AG09319 (cell line): ENCODE data around the gene SP140L.
"Not testable (repeated sequence)": the region's sequence is repeated elsewhere in the genome, so short reads cannot be mapped to it uniquely, and the experiment has no call there.

Experiments used
- DNase-seq: peaks from one replicate; pipeline ENCODE4 v3.0.0-alpha.2; 2010; ENCODE audit warnings: low read depth; ENCODE audit errors: extremely low read depth
- TF ChIP-seq, protein P1 (sequence below): IDR thresholded peaks from 2 replicates; pipeline ENCODE4 v1.5.1; 2011; ENCODE audit warnings: low read depth, mild to moderate bottlenecking, inconsistent platforms, low read length, moderate library complexity

The SP140L gene

GRCh38 chr2:230394301-230394700 lies 67.3 kb downstream of the SP140L start:
- no peak for DNase-seq
- TF ChIP-seq, protein P1, sequence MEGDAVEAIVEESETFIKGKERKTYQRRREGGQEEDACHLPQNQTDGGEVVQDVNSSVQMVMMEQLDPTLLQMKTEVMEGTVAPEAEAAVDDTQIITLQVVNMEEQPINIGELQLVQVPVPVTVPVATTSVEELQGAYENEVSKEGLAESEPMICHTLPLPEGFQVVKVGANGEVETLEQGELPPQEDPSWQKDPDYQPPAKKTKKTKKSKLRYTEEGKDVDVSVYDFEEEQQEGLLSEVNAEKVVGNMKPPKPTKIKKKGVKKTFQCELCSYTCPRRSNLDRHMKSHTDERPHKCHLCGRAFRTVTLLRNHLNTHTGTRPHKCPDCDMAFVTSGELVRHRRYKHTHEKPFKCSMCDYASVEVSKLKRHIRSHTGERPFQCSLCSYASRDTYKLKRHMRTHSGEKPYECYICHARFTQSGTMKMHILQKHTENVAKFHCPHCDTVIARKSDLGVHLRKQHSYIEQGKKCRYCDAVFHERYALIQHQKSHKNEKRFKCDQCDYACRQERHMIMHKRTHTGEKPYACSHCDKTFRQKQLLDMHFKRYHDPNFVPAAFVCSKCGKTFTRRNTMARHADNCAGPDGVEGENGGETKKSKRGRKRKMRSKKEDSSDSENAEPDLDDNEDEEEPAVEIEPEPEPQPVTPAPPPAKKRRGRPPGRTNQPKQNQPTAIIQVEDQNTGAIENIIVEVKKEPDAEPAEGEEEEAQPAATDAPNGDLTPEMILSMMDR, result no peak

GRCh38 chr2:230398698-230399097 lies 71.7 kb downstream of the SP140L start:
- DNase-seq, result not testable (repeated sequence)

DNA sequence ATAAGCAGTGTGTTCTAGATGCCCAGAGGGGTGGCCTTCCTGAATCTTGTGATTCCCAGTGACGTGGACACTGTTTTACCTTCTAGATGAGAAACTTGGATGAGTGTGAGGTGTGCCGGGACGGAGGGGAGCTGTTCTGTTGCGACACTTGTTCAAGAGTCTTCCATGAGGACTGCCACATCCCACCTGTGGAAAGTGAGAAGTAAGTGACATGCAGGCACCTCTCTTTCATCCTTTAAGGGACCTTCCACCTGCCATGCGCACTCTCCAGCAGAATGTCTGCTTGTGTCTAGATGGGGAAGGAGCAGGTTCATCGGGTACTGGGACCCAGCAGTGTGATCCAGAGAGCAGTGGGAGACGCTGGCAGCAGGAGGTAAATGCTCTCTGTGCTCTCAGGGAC lies 73.0 kb downstream of the SP140L start:
- DNase-seq, result no peak
- TF ChIP-seq, protein P1, result no peak

GRCh38 chr2:230400454-230400853 lies 73.5 kb downstream of the SP140L start:
- DNase-seq, result no peak
- TF ChIP-seq, protein P1, result no peak

DNA sequence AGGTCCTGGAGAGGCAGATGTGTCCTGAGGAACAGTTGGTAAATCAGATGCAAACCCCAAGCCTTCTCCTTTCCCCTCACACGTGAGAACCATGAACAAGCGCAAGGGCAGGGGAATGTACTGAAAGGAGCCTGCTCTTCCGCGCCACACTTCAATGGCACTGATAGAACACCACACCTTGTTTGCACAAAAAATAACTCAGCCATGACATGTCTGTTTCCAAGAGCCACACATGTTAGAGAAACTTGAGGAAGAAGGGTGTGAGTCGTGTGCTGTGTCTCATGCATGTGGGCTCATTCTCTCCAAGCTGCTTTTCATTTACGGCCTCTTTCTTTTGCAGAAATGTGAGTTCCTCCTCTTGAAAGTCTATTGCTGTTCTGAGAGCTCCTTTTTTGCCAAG lies 74.0 kb downstream of the SP140L start:
- DNase-seq, result not testable (repeated sequence)

DNA sequence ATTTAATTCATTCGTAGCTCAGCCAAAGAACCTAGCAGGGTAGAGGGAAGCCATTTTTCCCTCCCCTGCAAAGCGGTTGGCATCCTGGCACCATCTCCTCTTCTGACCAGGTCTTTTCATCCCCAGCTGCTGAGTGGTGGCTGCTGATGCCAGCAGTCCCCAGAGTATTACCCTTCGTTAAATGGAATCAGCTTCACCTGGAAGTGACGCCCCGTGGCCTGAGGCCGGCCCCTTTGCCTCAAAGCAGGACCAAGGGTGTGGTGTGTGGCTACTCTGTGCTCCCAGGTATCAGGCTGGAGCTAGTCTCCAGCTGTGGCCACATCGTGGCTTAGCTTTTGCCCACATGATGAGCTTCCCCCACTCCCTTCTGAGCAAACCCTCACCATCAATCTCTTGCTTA lies 76.8 kb downstream of the SP140L start:
- no peak for DNase-seq
- TF ChIP-seq, protein P1, result no peak

- TF ChIP-seq, protein P1, result no peak
- DNase-seq, result no peak
These were observed 78.8 kb downstream of the SP140L start for GRCh38 chr2:230405824-230406223.

DNA sequence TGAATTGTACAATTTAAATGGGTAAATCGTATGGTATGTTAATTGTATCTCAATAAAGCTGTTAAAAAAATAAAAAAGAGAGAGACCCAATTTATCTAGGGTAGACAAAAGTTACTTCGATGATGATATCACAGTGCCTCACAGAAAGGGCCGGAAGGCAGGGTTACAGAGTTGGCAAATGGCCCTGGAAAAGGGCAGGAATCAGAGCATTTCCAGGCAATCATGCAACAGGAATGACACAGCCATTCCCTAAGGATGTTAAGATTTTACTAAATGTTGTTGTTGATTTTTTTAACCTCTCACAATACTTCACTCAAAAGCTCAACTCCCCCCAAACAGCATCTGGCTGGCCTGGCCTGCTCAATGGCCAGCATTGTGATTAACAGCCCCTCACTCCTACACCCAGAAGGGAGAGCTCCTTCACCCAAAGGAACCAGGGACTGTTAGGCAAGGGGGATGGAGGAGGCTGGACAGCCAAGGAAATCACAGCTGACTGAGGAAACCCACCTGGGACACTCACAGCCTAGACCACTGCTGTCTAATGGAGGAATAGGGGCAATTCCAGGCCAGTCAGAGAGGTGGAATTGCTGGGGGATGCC lies 81.3 kb downstream of the SP140L start:
- TF ChIP-seq, protein P1, result no peak
- peak; percentile 70 for DNase-seq

- DNase-seq, result not testable (repeated sequence)
These were observed 82.3 kb downstream of the SP140L start for GRCh38 chr2:230409316-230409715.
